ENCODE measurements around the gene CCDC71. TPM values are rescaled to one million over a fixed set of nuclear protein-coding genes. Genes with fewer than 3 reads are reported as not detected.

Gene CCDC71
- total and polyA plus RNA-seq, 2 of the 13 experiments (the other 11 are each of a cell fraction or from before 2014, with no cell fraction given) = 9.7 to 14.3 TPM

- TF ChIP-seq KDM5B (CRISPR knock-in tag; IDR thresholded peaks at IDR 0.05; ENCODE audit: borderline replicate concordance) (peak; percentile 84; the same call in 1 of the 2 replicates), ADNP (CRISPR knock-in tag; IDR thresholded peaks at IDR 0.05) (no peak), ETV5 (CRISPR knock-in tag; IDR thresholded peaks at IDR 0.05; ENCODE audit: borderline replicate concordance) (peak; percentile 90), ZBTB8A (CRISPR knock-in tag; IDR thresholded peaks at IDR 0.05; ENCODE audit: borderline replicate concordance, low read depth) (no peak), ZNF75D (CRISPR knock-in tag; IDR thresholded peaks at IDR 0.05; ENCODE audit: borderline replicate concordance) (no peak), HDAC2 (CRISPR knock-in tag; IDR thresholded peaks at IDR 0.05) (peak; percentile 87), EZH2 (conservative IDR thresholded peaks at IDR 0.05; ENCODE audit: low read depth, low read length) (no peak), PHB2 (IDR thresholded peaks at IDR 0.05; ENCODE audit: partially characterized antibody) (no peak), FOXJ3 (CRISPR knock-in tag; IDR thresholded peaks at IDR 0.05; ENCODE audit: borderline replicate concordance) (0 out of 2 replicates have a peak, but pooled peaks have one; percentile 31), ZBTB39 (CRISPR knock-in tag; IDR thresholded peaks at IDR 0.05) (no peak), ATF2 (CRISPR knock-in tag; IDR thresholded peaks at IDR 0.05) (peak; percentile 76), PRDM10 (CRISPR knock-in tag; IDR thresholded peaks at IDR 0.05; ENCODE audit: low read depth) (peak; percentile 44; the same call in 1 of the 2 replicates), SIN3B (IDR thresholded peaks at IDR 0.05; ENCODE audit: low read length) (peak; percentile 61; the same call in 1 of the 2 replicates), PPARG (CRISPR knock-in tag; conservative IDR thresholded peaks at IDR 0.05) (0 out of 2 replicates have a peak, but pooled peaks have one; percentile 33), TFDP2 (CRISPR knock-in tag; IDR thresholded peaks at IDR 0.05) (peak; percentile 72)
- TF ChIP-seq, protein P1, sequence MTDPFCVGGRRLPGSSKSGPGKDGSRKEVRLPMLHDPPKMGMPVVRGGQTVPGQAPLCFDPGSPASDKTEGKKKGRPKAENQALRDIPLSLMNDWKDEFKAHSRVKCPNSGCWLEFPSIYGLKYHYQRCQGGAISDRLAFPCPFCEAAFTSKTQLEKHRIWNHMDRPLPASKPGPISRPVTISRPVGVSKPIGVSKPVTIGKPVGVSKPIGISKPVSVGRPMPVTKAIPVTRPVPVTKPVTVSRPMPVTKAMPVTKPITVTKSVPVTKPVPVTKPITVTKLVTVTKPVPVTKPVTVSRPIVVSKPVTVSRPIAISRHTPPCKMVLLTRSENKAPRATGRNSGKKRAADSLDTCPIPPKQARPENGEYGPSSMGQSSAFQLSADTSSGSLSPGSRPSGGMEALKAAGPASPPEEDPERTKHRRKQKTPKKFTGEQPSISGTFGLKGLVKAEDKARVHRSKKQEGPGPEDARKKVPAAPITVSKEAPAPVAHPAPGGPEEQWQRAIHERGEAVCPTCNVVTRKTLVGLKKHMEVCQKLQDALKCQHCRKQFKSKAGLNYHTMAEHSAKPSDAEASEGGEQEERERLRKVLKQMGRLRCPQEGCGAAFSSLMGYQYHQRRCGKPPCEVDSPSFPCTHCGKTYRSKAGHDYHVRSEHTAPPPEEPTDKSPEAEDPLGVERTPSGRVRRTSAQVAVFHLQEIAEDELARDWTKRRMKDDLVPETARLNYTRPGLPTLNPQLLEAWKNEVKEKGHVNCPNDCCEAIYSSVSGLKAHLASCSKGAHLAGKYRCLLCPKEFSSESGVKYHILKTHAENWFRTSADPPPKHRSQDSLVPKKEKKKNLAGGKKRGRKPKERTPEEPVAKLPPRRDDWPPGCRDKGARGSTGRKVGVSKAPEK (CRISPR knock-in tag; IDR thresholded peaks at IDR 0.05; ENCODE audit: borderline replicate concordance) = no peak
Observed at GRCh38 chr3:49120438-49121131, 45.5 kb downstream of the CCDC71 start, which contains the start of gene USP19 (continued).

Measured in HepG2 (cell line).